BE2C (cell line): ENCODE results near the gene PLPPR3. TPM values are rescaled to one million over a fixed set of nuclear protein-coding genes. Genes with fewer than 3 reads are reported as not detected.

Experiments used
- DNase-seq: peaks from one replicate; pipeline ENCODE4 v3.0.0-alpha.2; 2020
- H3K27me3 ChIP-seq: fragments of 250-450 bp; sonication (Bioruptor Pico); 2 replicates; pipeline ENCODE4 v1.5.1; 2020; ENCODE audit warnings: mild to moderate bottlenecking
- H3K36me3 ChIP-seq: fragments of 250-450 bp; sonication (Bioruptor Pico); 2 replicates; pipeline ENCODE4 v1.5.1; 2020; ENCODE audit warnings: mild to moderate bottlenecking
- H3K4me1 ChIP-seq: fragments of 250-450 bp; sonication (Bioruptor Pico); 2 replicates; pipeline ENCODE4 v1.5.1; 2020
- H3K4me3 ChIP-seq: 2 replicates; pipeline ENCODE4 v1.5.1; 2011; ENCODE audit warnings: low read depth, low read length
- H3K9me3 ChIP-seq: fragments of 250-450 bp; sonication (Bioruptor Pico); 2 replicates; pipeline ENCODE4 v1.5.1; 2020
- polyA plus RNA-seq: library from polyadenylated mRNA; unstranded; fragments of >200 nt; gene quantifications from one replicate; pipeline ENCODE4 v1.2.1, GENCODE V29; 2012; ENCODE audit warnings: low read depth, missing spikeins; ENCODE audit not compliant: insufficient read length, insufficient read depth
- TF ChIP-seq, protein P1 (sequence below): IDR thresholded peaks from 2 replicates; pipeline ENCODE4 v1.5.1; 2012; ENCODE audit warnings: mild to moderate bottlenecking, low read depth, low read length

The PLPPR3 gene, protein sequence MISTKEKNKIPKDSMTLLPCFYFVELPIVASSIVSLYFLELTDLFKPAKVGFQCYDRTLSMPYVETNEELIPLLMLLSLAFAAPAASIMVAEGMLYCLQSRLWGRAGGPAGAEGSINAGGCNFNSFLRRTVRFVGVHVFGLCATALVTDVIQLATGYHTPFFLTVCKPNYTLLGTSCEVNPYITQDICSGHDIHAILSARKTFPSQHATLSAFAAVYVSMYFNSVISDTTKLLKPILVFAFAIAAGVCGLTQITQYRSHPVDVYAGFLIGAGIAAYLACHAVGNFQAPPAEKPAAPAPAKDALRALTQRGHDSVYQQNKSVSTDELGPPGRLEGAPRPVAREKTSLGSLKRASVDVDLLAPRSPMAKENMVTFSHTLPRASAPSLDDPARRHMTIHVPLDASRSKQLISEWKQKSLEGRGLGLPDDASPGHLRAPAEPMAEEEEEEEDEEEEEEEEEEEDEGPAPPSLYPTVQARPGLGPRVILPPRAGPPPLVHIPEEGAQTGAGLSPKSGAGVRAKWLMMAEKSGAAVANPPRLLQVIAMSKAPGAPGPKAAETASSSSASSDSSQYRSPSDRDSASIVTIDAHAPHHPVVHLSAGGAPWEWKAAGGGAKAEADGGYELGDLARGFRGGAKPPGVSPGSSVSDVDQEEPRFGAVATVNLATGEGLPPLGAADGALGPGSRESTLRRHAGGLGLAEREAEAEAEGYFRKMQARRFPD
- 0.60 TPM for polyA plus RNA-seq

GRCh38 chr19:821825-822503 lies at the start of gene PLPPR3:
Gene PLPPR3 (minus strand): TSS chr19:821955. CDS start chr19:821559, 396 bp downstream.
- peaks cover 4% of the 10 kb centered on the region; the same call in 1 of the 2 replicates for H3K27me3 ChIP-seq
- no peak for DNase-seq
- TF ChIP-seq, protein P1, sequence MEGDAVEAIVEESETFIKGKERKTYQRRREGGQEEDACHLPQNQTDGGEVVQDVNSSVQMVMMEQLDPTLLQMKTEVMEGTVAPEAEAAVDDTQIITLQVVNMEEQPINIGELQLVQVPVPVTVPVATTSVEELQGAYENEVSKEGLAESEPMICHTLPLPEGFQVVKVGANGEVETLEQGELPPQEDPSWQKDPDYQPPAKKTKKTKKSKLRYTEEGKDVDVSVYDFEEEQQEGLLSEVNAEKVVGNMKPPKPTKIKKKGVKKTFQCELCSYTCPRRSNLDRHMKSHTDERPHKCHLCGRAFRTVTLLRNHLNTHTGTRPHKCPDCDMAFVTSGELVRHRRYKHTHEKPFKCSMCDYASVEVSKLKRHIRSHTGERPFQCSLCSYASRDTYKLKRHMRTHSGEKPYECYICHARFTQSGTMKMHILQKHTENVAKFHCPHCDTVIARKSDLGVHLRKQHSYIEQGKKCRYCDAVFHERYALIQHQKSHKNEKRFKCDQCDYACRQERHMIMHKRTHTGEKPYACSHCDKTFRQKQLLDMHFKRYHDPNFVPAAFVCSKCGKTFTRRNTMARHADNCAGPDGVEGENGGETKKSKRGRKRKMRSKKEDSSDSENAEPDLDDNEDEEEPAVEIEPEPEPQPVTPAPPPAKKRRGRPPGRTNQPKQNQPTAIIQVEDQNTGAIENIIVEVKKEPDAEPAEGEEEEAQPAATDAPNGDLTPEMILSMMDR, result no peak
- H3K9me3 ChIP-seq, result no peaks in the 10 kb centered on the region
- no peak within 1 kb of the TSS for H3K4me3 ChIP-seq
- H3K36me3 ChIP-seq, result no peaks in the 10 kb centered on the region
- no peaks in the 10 kb centered on the region for H3K4me1 ChIP-seq

DNA sequence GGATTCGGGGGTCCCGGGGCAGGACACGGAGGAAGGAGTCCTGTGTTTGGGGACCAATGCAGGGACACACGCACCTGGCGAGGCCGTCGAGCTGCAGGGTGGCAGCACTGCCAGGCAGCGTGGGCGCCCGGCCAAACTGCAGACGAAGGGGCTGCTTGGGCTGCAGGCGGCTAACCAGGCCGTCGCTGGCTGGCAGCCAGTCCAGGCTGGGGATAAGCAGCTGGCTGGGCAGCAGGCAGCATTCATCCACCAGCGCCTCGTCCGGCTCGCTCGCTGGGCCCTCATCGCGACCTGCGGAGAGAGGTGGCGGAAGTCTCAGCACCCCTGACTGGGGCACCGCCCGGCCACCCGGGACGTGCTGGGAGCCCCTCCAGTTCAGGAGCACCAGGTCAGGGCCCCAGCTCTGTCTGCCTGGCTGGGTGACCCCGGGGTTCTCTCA lies 49.2 kb upstream of the PLPPR3 start:
- TF ChIP-seq, protein P1, result no peak
- Histone ChIP-seq H3K4me3 (no peak overlapping the region), H3K9me3 (no peaks in the 10 kb centered on the region), H3K36me3 (peaks cover 23% of the 10 kb centered on the region), H3K27me3 (no peaks in the 10 kb centered on the region), H3K4me1 (peaks cover 10% of the 10 kb centered on the region)
- peak; percentile 85 for DNase-seq

GRCh38 chr19:870314-870713 lies 48.6 kb upstream of the PLPPR3 start:
- H3K4me1 ChIP-seq, result peaks cover 10% of the 10 kb centered on the region
- no peaks in the 10 kb centered on the region for H3K9me3 ChIP-seq
- H3K27me3 ChIP-seq, result no peaks in the 10 kb centered on the region; the same call in 1 of the 2 replicates
- H3K36me3 ChIP-seq, result peaks cover 20% of the 10 kb centered on the region
- DNase-seq, result no peak
- TF ChIP-seq, protein P1, result no peak
- H3K4me3 ChIP-seq, result no peak overlapping the region

GRCh38 chr19:869245-870177 lies 47.8 kb upstream of the PLPPR3 start:
- peaks cover 15% of the 10 kb centered on the region for H3K36me3 ChIP-seq
- TF ChIP-seq, protein P1, result no peak
- DNase-seq, result no peak
- H3K4me1 ChIP-seq, result peaks cover 10% of the 10 kb centered on the region
- no peaks in the 10 kb centered on the region for H3K9me3 ChIP-seq
- H3K27me3 ChIP-seq, result no peaks in the 10 kb centered on the region; the same call in 1 of the 2 replicates
- no peak overlapping the region for H3K4me3 ChIP-seq

GRCh38 chr19:868458-869244 lies 46.9 kb upstream of the PLPPR3 start:
- TF ChIP-seq, protein P1, result no peak
- no peaks in the 10 kb centered on the region for H3K9me3 ChIP-seq
- no peaks in the 10 kb centered on the region; the same call in 1 of the 2 replicates for H3K27me3 ChIP-seq
- peaks cover 12% of the 10 kb centered on the region for H3K4me1 ChIP-seq
- peaks cover 11% of the 10 kb centered on the region for H3K36me3 ChIP-seq
- DNase-seq, result no peak
- H3K4me3 ChIP-seq, result no peak overlapping the region
